Measurements from ENCODE around the gene HOXB13. TPM values are rescaled to one million over a fixed set of nuclear protein-coding genes. Genes with fewer than 3 reads are reported as not detected.

HOXB13 gene
- total RNA-seq, 1 donor from 2014 or later, result not detected

- Mint-ChIP-seq H3K27ac (no peak overlapping the region), H3K36me3 (no peaks in the 10 kb centered on the region), H3K4me3 (no peak overlapping the region), H3K9me3 (no peaks in the 10 kb centered on the region), H3K27me3 (peaks cover 99% of the 10 kb centered on the region), H3K4me1 (ENCODE audit: unreplicated experiment) (no peaks in the 10 kb centered on the region)
- no peak for TF ChIP-seq CTCF (conservative IDR thresholded peaks at IDR 0.05)
- no peak for DNase-seq (ENCODE audit: extremely low spot score, unreplicated experiment)
Measured at GRCh38 chr17:48746916-48747444, 18.4 kb upstream of the HOXB13 start.

- Mint-ChIP-seq H3K36me3 (no peaks in the 10 kb centered on the region), H3K9me3 (no peaks in the 10 kb centered on the region), H3K4me1 (ENCODE audit: unreplicated experiment) (no peaks in the 10 kb centered on the region), H3K27me3 (peaks cover 99% of the 10 kb centered on the region), H3K27ac (no peak overlapping the region), H3K4me3 (no peak overlapping the region)
- no peak for DNase-seq (ENCODE audit: extremely low spot score, unreplicated experiment)
- no peak for TF ChIP-seq CTCF (conservative IDR thresholded peaks at IDR 0.05)
Measured at GRCh38 chr17:48745381-48746275, 17.1 kb upstream of the HOXB13 start.

DNA sequence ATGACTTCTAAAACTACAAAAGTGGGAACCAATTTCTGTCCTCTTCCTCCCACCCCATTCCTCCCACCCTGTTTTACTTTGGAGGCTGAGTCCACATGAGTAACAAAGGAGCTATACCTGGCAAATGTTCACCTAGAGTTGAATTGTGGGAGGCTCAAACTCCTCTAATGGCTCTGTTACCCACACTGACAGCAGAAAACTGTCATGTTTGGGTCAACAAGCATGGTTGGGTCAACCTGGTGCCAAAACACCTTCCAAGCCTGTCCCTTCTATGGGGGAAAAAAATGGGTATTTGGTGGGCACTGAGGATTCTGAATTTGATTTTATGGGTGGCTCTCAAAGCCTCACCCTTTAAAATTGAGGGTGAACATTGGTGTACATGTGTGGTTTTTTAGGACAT is 12.0 kb upstream of the HOXB13 start:
- no peaks in the 10 kb centered on the region for H3K9me3 Mint-ChIP-seq
- TF ChIP-seq CTCF (conservative IDR thresholded peaks at IDR 0.05), result no peak

DNA sequence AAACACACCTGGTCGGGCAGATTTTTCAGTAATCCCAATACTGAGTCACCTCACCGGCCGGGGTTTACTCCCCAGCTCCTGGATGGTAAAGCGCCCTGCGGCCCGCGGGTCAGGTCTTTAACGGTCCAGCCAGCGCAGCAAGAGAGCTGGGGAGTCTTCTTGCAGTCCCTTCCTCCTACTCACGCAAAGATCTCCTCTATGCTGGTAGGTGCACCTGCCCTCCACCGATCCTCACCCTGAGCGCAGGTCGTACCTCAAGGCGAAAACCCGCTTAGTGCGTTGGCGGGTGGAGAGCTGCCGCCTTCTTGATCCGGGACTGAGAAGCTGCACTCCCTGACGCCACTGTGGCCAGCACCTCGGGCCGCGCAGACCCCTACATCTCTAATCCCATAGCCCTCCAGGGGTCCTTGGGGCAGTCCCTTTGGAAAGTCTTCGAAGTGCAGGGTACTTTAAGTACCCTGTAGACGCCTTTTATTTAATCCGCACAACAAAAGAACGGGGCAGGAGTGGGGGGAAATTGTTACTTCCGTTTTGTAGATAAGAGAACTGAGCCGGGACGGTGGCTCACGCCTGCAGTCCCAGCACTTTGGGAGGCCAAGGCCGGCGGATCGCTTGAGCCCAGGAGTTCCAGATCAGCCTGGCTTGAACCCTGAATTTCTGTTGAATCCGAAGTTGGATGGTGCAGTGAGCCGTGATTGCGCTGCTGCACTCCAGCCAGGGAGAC is 10.4 kb upstream of the HOXB13 start:
- Mint-ChIP-seq H3K36me3 (no peaks in the 10 kb centered on the region), H3K27me3 (peaks cover 99% of the 10 kb centered on the region), H3K9me3 (no peaks in the 10 kb centered on the region), H3K4me3 (no peak overlapping the region), H3K4me1 (ENCODE audit: unreplicated experiment) (no peaks in the 10 kb centered on the region), H3K27ac (no peak overlapping the region)
- DNase-seq (ENCODE audit: extremely low spot score, unreplicated experiment), result no peak
- no peak for TF ChIP-seq CTCF (conservative IDR thresholded peaks at IDR 0.05)

More for the DNA sequence above, 12.0 kb upstream of the HOXB13 start:
- H3K4me3 Mint-ChIP-seq, result no peak overlapping the region
- no peak for DNase-seq (ENCODE audit: extremely low spot score, unreplicated experiment)
- no peaks in the 10 kb centered on the region for H3K4me1 Mint-ChIP-seq (ENCODE audit: unreplicated experiment)
- H3K27me3 Mint-ChIP-seq, result peaks cover 99% of the 10 kb centered on the region
- no peaks in the 10 kb centered on the region for H3K36me3 Mint-ChIP-seq
- H3K27ac Mint-ChIP-seq, result no peak overlapping the region

GRCh38 chr17:48738424-48738802 is 9.9 kb upstream of the HOXB13 start:
- peaks cover 99% of the 10 kb centered on the region for H3K27me3 Mint-ChIP-seq
- DNase-seq (ENCODE audit: extremely low spot score, unreplicated experiment), result no peak
- no peaks in the 10 kb centered on the region for H3K36me3 Mint-ChIP-seq
- no peaks in the 10 kb centered on the region for H3K9me3 Mint-ChIP-seq
- no peak for TF ChIP-seq CTCF (conservative IDR thresholded peaks at IDR 0.05)
- H3K4me1 Mint-ChIP-seq (ENCODE audit: unreplicated experiment), result no peaks in the 10 kb centered on the region
- no peak overlapping the region for H3K4me3 Mint-ChIP-seq
- no peak overlapping the region for H3K27ac Mint-ChIP-seq

Measured in type B pancreatic cell (in vitro differentiated cells).